ENCODE measurements around the gene LRP6. TPM values are rescaled to one million over a fixed set of nuclear protein-coding genes. Genes with fewer than 3 reads are reported as not detected.

The LRP6 gene
- total and polyA plus RNA-seq, 3 donors from 2014 or later, result 11.5 to 42.6 (median 39.3) TPM

DNA sequence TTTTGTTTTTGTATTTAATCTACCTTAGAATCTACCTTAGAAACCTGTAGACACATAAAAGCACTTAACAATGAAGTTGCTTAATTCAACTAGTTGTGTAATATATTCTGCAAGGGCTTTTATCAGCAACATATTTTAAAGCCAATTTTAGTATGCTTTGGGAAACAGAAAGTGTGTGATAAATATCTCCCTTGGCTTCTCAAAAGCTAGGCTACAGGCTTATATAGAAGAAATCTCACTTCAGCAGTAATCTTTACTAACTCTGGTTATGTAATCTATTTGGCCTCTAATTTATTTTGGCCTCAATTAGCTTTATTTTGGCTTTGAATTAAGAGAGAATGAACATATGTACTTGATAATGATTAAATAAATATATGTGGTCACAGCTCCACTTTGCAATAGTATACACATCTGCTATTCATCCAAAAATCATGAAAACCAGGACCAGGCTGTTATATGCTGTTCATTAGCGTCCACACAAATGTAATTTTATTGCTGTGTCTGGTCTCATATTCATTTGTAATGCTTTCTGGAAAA lies 37.2 kb downstream of the LRP6 start:
- no peaks in the 10 kb centered on the region for H3K4me1 ChIP-seq
- no peaks in the 10 kb centered on the region for H3K27me3 ChIP-seq
- no peak overlapping the region for H3K27ac ChIP-seq
- DNase-seq, result no peak
- H3K9me3 ChIP-seq, result no peaks in the 10 kb centered on the region
- TF ChIP-seq, protein P1, sequence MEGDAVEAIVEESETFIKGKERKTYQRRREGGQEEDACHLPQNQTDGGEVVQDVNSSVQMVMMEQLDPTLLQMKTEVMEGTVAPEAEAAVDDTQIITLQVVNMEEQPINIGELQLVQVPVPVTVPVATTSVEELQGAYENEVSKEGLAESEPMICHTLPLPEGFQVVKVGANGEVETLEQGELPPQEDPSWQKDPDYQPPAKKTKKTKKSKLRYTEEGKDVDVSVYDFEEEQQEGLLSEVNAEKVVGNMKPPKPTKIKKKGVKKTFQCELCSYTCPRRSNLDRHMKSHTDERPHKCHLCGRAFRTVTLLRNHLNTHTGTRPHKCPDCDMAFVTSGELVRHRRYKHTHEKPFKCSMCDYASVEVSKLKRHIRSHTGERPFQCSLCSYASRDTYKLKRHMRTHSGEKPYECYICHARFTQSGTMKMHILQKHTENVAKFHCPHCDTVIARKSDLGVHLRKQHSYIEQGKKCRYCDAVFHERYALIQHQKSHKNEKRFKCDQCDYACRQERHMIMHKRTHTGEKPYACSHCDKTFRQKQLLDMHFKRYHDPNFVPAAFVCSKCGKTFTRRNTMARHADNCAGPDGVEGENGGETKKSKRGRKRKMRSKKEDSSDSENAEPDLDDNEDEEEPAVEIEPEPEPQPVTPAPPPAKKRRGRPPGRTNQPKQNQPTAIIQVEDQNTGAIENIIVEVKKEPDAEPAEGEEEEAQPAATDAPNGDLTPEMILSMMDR (IDR thresholded peaks at IDR 0.05), result no peak
- TF ChIP-seq POLR2A (IDR thresholded peaks at IDR 0.05), result no peak
- intact Hi-C loops (cut with DNase I; ENCODE audit: low total_unique reads), result no loop called here
- H3K4me3 ChIP-seq, result no peak overlapping the region
- H3K36me3 ChIP-seq (ENCODE audit: low read depth, missing control alignments), result no peaks in the 10 kb centered on the region
- WGBS, 2 donors, result 76 to 92% methylated on average over 1 of the region's 1 CpG

DNA sequence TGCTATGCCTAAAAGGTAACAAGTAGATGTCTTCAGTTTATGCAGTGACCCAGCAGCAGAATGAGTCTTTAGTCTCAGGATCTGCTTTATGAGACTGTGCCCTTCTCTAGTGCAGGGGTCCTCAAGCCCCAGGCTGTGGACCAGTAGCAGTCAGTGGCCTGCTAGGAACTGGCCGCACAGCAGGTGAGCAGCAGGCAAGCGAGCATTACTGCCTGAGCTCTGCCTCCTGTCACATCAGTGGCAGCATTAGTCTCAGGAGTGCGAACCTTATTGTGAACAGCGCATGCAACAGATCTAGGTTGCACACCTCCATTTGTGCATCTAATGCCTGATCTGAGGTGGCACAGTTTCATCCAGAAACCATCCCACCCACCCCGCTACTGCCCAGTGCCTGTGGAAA lies 38.4 kb downstream of the LRP6 start:
- Histone ChIP-seq H3K4me1 (no peaks in the 10 kb centered on the region), H3K36me3 (ENCODE audit: low read depth, missing control alignments) (no peaks in the 10 kb centered on the region), H3K4me3 (no peak overlapping the region), H3K27ac (no peak overlapping the region), H3K9me3 (no peaks in the 10 kb centered on the region), H3K27me3 (no peaks in the 10 kb centered on the region)
- intact Hi-C loops (cut with DNase I; ENCODE audit: low total_unique reads), result no loop called here
- 91 to 96% methylated on average over 5 of the region's 5 CpGs for WGBS, 2 donors
- no peak for DNase-seq
- TF ChIP-seq POLR2A (IDR thresholded peaks at IDR 0.05), result no peak
- TF ChIP-seq, protein P1 (IDR thresholded peaks at IDR 0.05), result no peak

DNA sequence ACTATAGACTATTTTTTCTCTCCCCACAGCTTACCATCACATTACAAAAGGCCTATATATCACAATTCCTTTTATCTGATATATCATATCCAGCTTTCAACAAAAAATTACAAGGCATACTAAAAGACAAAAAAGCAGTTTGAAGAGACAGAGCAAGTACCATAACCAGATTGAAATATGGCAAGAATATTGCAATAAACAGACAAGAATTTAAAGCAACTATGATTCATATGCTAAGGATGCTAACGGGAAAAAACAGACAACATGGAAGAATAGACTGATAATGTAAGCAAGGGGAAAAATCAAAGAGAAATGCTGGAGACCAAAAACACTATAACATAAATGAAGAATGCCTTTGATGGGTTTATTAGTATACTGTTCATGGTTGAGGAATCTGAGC lies 40.7 kb downstream of the LRP6 start:
- Histone ChIP-seq H3K36me3 (ENCODE audit: low read depth, missing control alignments) (no peaks in the 10 kb centered on the region), H3K27ac (no peak overlapping the region), H3K9me3 (no peaks in the 10 kb centered on the region), H3K4me3 (no peak overlapping the region), H3K27me3 (no peaks in the 10 kb centered on the region), H3K4me1 (no peaks in the 10 kb centered on the region)
- TF ChIP-seq POLR2A (IDR thresholded peaks at IDR 0.05), result no peak
- TF ChIP-seq, protein P1 (IDR thresholded peaks at IDR 0.05), result no peak
- intact Hi-C loops (cut with DNase I; ENCODE audit: low total_unique reads), result no loop called here
- no peak for DNase-seq
- 94 to 100% methylated on average over 1 of the region's 1 CpG for WGBS, 2 donors

DNA sequence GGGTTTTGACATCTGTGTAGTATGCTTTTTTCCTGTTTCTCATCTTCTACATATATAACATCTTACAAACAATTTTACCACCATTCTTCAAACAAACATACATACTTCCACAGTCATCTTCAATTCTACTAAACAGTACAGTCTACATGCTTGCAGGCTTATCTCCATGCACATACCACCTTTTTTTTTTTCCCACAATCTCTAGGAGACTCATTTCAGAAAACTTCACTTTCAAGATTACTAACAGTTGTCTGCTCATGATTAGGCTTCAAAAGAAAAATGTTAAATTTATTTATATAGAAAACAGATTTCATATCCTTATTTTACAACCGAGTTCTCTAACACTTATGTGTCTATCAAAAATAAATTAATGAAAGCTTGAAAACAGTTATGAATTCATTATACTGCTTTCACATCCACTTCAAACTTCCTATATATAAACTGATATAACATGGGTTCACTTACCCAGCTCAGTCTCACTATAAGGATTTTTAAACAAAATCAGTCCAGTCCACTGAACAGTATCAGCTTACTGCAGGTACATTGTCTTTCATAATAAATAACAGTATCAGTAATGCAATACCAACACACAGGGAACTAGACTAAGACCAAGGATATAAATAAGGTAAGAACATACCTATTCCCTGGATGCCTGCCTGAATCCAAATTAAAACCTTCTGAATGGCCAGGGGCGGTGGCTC lies 42.5 kb downstream of the LRP6 start:
- WGBS, 2 donors, result 91 to 93% methylated on average over 2 of the region's 2 CpGs
- intact Hi-C loops (cut with DNase I; ENCODE audit: low total_unique reads), result no loop called here

More for the DNA sequence above, 42.5 kb downstream of the LRP6 start:
- H3K27me3 ChIP-seq, result no peaks in the 10 kb centered on the region
- DNase-seq, result no peak
- no peak for TF ChIP-seq POLR2A (IDR thresholded peaks at IDR 0.05)
- TF ChIP-seq, protein P1 (IDR thresholded peaks at IDR 0.05), result no peak
- no peak overlapping the region for H3K4me3 ChIP-seq
- H3K36me3 ChIP-seq (ENCODE audit: low read depth, missing control alignments), result no peaks in the 10 kb centered on the region
- H3K27ac ChIP-seq, result no peak overlapping the region
- H3K4me1 ChIP-seq, result no peaks in the 10 kb centered on the region
- H3K9me3 ChIP-seq, result no peaks in the 10 kb centered on the region
